ES-I3 (cell line): ENCODE data around the gene NANOS3.
"Not testable (repeated sequence)": the region's sequence is repeated elsewhere in the genome, so short reads cannot be mapped to it uniquely, and the experiment has no call there.

Experiments
- H3K36me3 ChIP-seq: 2 replicates; pipeline ENCODE4 v1.6.1; 2013; ENCODE audit warnings: mild to moderate bottlenecking, low read length, control low read depth, moderate library complexity; ENCODE audit not compliant: insufficient read depth
- H3K4me1 ChIP-seq: 2 replicates; pipeline ENCODE4 v1.6.1; 2013; ENCODE audit warnings: mild to moderate bottlenecking, control low read depth, low read length; ENCODE audit not compliant: insufficient read depth
- H3K9ac ChIP-seq: 2 replicates; pipeline ENCODE4 v1.6.1; 2013; ENCODE audit warnings: low read depth, mild to moderate bottlenecking, low read length, moderate library complexity
- H3K9me3 ChIP-seq: 2 replicates; pipeline ENCODE4 v1.6.1; 2013; ENCODE audit warnings: mild to moderate bottlenecking, low read length, moderate library complexity; ENCODE audit not compliant: control insufficient read depth, insufficient read depth

The NANOS3 gene

DNA sequence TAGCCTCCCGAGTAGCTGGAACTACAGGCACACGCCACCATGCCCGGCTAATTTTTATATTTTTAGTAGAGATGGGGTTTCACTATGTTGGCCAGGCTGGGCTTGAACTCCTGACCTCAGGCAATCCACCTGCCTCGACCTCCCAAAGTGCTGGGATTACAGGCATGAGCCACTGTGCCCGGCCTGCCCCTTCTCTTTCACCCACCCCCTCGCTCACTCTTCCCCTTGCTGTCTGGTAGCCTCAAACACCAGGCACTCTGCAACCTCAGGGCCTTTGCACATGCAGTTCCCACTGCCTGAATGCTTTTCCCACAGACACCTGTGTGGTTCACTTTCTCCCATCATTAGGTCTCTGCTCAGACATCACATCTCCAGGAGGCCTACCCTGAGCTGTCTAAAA, 45.2 kb downstream of the NANOS3 start:
- not testable (repeated sequence) for H3K9me3 ChIP-seq, H3K9ac ChIP-seq, H3K4me1 ChIP-seq
- peaks cover 17% of the 10 kb centered on the region for H3K36me3 ChIP-seq

DNA sequence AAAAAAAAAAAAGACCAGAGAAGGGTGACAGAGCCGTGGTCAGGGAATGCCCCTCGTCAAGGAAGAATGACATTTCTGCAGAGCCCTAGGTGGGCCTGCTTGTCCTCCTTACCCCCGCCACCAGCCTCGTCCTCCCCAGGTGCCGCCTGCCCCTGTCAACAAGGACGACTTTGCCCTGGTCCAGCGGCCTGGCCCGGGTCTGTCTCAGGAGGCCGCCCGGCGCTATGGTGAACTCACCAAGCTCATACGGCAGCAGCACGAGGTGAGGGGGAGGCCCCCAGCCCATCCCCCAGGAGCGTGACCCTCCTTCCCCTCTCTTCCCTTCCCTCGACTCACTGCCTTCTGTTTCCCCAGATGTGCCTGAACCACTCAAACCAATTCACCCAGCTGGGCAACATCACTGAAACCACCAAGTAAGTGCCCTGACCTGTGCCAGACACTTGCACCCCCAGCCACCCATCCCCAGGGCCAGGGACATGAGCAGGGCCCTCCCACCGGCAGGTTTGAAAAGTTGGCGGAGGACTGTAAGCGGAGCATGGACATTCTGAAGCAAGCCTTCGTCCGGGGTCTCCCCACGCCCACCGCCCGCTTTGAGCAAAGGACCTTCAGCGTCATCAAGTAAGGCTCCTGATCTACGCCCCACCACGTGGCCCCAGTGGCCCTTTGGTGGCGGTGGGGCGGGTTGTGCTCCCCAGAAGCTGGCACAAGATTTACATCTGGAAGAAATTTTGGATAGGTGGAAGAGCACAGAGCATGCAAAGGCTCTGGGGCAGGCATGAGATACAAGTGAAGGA, 46.5 kb downstream of the NANOS3 start:
- H3K9ac ChIP-seq: no peak overlapping the region
- no peaks in the 10 kb centered on the region for H3K9me3 ChIP-seq
- H3K36me3 ChIP-seq: peaks cover 15% of the 10 kb centered on the region
- H3K4me1 ChIP-seq: no peaks in the 10 kb centered on the region

DNA sequence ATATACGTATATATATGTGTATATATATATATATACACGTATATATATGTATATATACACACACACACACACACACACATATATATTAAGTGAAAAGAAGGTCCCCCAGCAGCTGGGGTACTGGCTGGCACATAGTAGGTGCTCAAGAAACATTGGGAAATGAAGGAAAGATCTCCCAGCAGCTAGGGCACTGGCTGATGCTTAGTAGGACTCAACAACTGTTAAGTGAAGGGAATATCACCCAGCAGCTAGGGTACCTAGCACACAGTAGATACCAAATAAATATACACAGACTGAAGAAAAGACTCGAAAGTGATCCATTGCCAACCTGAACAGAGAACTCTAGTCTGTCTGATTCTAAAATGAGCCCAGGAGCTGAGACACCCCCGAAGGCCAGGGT, 49.1 kb downstream of the NANOS3 start:
- no peak overlapping the region for H3K9ac ChIP-seq
- peaks cover 11% of the 10 kb centered on the region for H3K36me3 ChIP-seq
- H3K9me3 ChIP-seq: no peaks in the 10 kb centered on the region
- no peaks in the 10 kb centered on the region; the same call in 1 of the 2 replicates for H3K4me1 ChIP-seq

DNA sequence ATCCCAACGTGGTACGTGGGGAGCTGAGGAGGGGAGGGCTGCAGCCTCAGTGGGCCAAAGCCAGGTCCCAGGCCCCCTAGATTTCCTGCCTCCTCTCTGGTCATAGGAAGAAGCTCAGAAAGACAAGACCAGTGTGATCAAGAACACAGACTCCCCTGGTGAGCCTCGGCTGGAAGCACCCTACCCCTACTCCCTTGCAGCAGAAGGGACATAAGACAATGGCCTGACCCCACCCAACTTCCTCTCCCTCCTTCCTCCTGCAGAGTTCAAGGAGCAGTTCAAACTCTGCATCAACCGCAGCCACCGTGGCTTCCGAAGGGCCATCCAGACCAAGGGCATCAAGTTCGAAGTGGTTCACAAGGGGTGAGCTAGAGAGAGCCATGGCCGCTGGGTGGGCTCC, 49.8 kb downstream of the NANOS3 start:
- Histone ChIP-seq H3K9me3 (no peaks in the 10 kb centered on the region), H3K9ac (no peak overlapping the region), H3K4me1 (no peaks in the 10 kb centered on the region; the same call in 1 of the 2 replicates), H3K36me3 (peaks cover 7% of the 10 kb centered on the region; the same call in 1 of the 2 replicates)

DNA sequence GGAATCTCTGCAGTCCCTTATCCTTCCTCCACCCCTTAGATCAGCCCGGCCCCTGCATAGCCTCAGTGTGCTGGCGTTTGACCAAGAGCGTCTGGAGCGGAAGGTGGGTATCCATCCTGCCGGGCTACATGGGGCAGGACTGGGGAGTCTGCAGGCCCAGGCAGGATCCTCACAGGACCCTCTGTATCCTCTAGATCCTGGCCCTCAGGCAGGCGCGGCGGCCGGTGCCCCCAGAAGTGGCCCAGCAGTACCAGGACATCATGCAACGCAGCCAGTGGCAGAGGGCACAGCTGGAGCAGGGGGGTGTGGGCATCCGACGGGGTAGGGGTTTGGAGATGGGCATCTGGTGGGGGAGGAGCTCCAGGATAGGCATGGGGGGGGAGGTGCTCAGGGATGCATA, 52.4 kb downstream of the NANOS3 start:
- Histone ChIP-seq H3K36me3 (peaks cover 4% of the 10 kb centered on the region; the same call in 1 of the 2 replicates), H3K4me1 (no peaks in the 10 kb centered on the region; the same call in 1 of the 2 replicates), H3K9ac (no peak overlapping the region), H3K9me3 (no peaks in the 10 kb centered on the region)

DNA sequence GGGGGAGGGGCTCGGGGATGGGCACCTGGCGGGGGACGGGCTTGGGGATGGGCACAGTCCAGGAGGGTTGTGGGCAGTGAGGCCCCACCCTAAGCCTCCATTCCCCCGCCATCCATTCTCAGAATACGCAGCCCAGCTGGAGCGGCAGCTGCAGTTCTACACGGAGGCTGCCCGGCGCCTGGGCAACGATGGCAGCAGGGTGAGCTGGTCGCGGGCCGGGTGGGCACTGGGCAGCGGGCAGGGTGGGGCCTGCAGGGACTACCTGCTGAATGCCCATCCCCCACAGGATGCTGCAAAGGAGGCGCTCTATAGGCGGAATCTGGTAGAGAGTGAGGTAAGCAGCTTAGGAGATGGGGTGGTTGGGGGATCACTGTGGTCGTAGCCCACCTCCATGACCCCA, 53.0 kb downstream of the NANOS3 start:
- peaks cover 4% of the 10 kb centered on the region; the same call in 1 of the 2 replicates for H3K36me3 ChIP-seq
- H3K9ac ChIP-seq: no peak overlapping the region
- H3K4me1 ChIP-seq: no peaks in the 10 kb centered on the region; the same call in 1 of the 2 replicates
- H3K9me3 ChIP-seq: no peaks in the 10 kb centered on the region
